ENCODE data around the gene C5.

Gene C5

GRCh38 chr9:120942186-120943001 lies 107.7 kb downstream of the C5 start:
- no peak overlapping the region for H3K4me3 ChIP-seq (ENCODE audit: low read depth, low read length)

- no peak overlapping the region for H3K4me3 ChIP-seq (ENCODE audit: low read depth, low read length)
Observed at GRCh38 chr9:120941046-120941770, 108.9 kb downstream of the C5 start.

- no peak overlapping the region for H3K4me3 ChIP-seq (ENCODE audit: low read depth, low read length)
Observed at GRCh38 chr9:120940573-120940972, 109.5 kb downstream of the C5 start.

GRCh38 chr9:120938851-120939250 lies 111.2 kb downstream of the C5 start:
- no peak overlapping the region for H3K4me3 ChIP-seq (ENCODE audit: low read depth, low read length)

GRCh38 chr9:120937596-120937995 lies 112.5 kb downstream of the C5 start:
- H3K4me3 ChIP-seq (ENCODE audit: low read depth, low read length): no peak overlapping the region

GRCh38 chr9:120937127-120937526 lies 112.9 kb downstream of the C5 start:
- no peak overlapping the region for H3K4me3 ChIP-seq (ENCODE audit: low read depth, low read length)

- no peak overlapping the region for H3K4me3 ChIP-seq (ENCODE audit: low read depth, low read length)
Observed at GRCh38 chr9:120936764-120937122, 113.3 kb downstream of the C5 start.

- no peak overlapping the region for H3K4me3 ChIP-seq (ENCODE audit: low read depth, low read length)
Observed at GRCh38 chr9:120936011-120936763, 113.9 kb downstream of the C5 start.

- no peak overlapping the region for H3K4me3 ChIP-seq (ENCODE audit: low read depth, low read length)
Observed at GRCh38 chr9:120935383-120935857, 114.7 kb downstream of the C5 start.

GRCh38 chr9:120934281-120934680 lies 115.8 kb downstream of the C5 start:
- no peak overlapping the region for H3K4me3 ChIP-seq (ENCODE audit: low read depth, low read length)

- H3K4me3 ChIP-seq (ENCODE audit: low read depth, low read length): no peak overlapping the region
Observed at GRCh38 chr9:120933310-120934055, 116.6 kb downstream of the C5 start.

- H3K4me3 ChIP-seq (ENCODE audit: low read depth, low read length): no peak overlapping the region
Observed at GRCh38 chr9:120932086-120932823, 117.8 kb downstream of the C5 start.

- no peak overlapping the region for H3K4me3 ChIP-seq (ENCODE audit: low read depth, low read length)
Observed at GRCh38 chr9:120931231-120932085, 118.6 kb downstream of the C5 start.

- peak overlapping the region; percentile 41 for H3K4me3 ChIP-seq (ENCODE audit: low read depth, low read length)
Observed at GRCh38 chr9:120929229-120929791, 120.8 kb downstream of the C5 start.

GRCh38 chr9:120928483-120929228 lies 121.4 kb downstream of the C5 start:
- peak overlapping the region; percentile 41 for H3K4me3 ChIP-seq (ENCODE audit: low read depth, low read length)

- H3K4me3 ChIP-seq (ENCODE audit: low read depth, low read length): peak overlapping the region; percentile 41
Observed at GRCh38 chr9:120928015-120928482, 122.0 kb downstream of the C5 start.

- H3K4me3 ChIP-seq (ENCODE audit: low read depth, low read length): no peak overlapping the region
Observed at GRCh38 chr9:120927269-120928014, 122.6 kb downstream of the C5 start.
